Measurements from ENCODE around the gene TNS2.

DNA sequence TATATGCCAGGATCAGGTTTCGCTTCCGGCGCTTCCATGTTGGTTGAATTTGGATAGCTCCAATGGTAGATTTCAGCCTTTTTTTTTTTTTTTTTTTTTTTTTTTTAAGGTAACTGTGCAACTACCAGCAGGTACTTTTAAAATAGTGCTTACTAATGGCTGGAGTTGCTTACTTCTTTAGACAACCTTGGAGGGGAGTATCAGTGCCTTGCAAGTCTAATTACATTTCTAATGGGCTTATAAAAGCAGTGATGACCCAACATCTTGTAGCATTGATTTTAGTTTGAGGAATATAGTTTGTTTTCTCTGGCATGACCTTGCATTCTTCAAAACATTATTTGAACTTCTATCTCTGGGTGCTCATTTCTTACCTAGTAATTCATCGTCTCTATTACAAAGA, 42.5 kb upstream of the TNS2 start:
- TF ChIP-seq, protein P1, sequence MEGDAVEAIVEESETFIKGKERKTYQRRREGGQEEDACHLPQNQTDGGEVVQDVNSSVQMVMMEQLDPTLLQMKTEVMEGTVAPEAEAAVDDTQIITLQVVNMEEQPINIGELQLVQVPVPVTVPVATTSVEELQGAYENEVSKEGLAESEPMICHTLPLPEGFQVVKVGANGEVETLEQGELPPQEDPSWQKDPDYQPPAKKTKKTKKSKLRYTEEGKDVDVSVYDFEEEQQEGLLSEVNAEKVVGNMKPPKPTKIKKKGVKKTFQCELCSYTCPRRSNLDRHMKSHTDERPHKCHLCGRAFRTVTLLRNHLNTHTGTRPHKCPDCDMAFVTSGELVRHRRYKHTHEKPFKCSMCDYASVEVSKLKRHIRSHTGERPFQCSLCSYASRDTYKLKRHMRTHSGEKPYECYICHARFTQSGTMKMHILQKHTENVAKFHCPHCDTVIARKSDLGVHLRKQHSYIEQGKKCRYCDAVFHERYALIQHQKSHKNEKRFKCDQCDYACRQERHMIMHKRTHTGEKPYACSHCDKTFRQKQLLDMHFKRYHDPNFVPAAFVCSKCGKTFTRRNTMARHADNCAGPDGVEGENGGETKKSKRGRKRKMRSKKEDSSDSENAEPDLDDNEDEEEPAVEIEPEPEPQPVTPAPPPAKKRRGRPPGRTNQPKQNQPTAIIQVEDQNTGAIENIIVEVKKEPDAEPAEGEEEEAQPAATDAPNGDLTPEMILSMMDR (tag by site-specific recombination; IDR thresholded peaks at IDR 0.05): no peak
- no peak for TF ChIP-seq ZNF837 (tag by site-specific recombination; IDR thresholded peaks at IDR 0.05)
- TF ChIP-seq, protein P2, sequence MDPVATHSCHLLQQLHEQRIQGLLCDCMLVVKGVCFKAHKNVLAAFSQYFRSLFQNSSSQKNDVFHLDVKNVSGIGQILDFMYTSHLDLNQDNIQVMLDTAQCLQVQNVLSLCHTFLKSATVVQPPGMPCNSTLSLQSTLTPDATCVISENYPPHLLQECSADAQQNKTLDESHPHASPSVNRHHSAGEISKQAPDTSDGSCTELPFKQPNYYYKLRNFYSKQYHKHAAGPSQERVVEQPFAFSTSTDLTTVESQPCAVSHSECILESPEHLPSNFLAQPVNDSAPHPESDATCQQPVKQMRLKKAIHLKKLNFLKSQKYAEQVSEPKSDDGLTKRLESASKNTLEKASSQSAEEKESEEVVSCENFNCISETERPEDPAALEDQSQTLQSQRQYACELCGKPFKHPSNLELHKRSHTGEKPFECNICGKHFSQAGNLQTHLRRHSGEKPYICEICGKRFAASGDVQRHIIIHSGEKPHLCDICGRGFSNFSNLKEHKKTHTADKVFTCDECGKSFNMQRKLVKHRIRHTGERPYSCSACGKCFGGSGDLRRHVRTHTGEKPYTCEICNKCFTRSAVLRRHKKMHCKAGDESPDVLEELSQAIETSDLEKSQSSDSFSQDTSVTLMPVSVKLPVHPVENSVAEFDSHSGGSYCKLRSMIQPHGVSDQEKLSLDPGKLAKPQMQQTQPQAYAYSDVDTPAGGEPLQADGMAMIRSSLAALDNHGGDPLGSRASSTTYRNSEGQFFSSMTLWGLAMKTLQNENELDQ (tag by site-specific recombination; IDR thresholded peaks at IDR 0.05; ENCODE audit: low read depth): no peak
- no peak for TF ChIP-seq ZNF214 (tag by site-specific recombination; IDR thresholded peaks at IDR 0.05; ENCODE audit: borderline replicate concordance)
- no peak for TF ChIP-seq ZBTB7A (tag by site-specific recombination; IDR thresholded peaks at IDR 0.05; ENCODE audit: low read depth)
- TF ChIP-seq YY1 (tag by site-specific recombination; IDR thresholded peaks at IDR 0.05): no peak
- TF ChIP-seq BCL11B (tag by site-specific recombination; IDR thresholded peaks at IDR 0.05; ENCODE audit: low read depth): no peak
- no peak for TF ChIP-seq ZNF175 (tag by site-specific recombination; IDR thresholded peaks at IDR 0.05)
- no peak for TF ChIP-seq ZNF830 (tag by site-specific recombination; IDR thresholded peaks at IDR 0.05; ENCODE audit: low read depth)
- TF ChIP-seq, protein P3, sequence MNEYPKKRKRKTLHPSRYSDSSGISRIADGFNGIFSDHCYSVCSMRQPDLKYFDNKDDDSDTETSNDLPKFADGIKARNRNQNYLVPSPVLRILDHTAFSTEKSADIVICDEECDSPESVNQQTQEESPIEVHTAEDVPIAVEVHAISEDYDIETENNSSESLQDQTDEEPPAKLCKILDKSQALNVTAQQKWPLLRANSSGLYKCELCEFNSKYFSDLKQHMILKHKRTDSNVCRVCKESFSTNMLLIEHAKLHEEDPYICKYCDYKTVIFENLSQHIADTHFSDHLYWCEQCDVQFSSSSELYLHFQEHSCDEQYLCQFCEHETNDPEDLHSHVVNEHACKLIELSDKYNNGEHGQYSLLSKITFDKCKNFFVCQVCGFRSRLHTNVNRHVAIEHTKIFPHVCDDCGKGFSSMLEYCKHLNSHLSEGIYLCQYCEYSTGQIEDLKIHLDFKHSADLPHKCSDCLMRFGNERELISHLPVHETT (tag by site-specific recombination; IDR thresholded peaks at IDR 0.05): no peak
- TF ChIP-seq ZNF571 (tag by site-specific recombination; IDR thresholded peaks at IDR 0.05): no peak
- TF ChIP-seq ZNF121 (tag by site-specific recombination; IDR thresholded peaks at IDR 0.05): no peak
- TF ChIP-seq, protein P4, sequence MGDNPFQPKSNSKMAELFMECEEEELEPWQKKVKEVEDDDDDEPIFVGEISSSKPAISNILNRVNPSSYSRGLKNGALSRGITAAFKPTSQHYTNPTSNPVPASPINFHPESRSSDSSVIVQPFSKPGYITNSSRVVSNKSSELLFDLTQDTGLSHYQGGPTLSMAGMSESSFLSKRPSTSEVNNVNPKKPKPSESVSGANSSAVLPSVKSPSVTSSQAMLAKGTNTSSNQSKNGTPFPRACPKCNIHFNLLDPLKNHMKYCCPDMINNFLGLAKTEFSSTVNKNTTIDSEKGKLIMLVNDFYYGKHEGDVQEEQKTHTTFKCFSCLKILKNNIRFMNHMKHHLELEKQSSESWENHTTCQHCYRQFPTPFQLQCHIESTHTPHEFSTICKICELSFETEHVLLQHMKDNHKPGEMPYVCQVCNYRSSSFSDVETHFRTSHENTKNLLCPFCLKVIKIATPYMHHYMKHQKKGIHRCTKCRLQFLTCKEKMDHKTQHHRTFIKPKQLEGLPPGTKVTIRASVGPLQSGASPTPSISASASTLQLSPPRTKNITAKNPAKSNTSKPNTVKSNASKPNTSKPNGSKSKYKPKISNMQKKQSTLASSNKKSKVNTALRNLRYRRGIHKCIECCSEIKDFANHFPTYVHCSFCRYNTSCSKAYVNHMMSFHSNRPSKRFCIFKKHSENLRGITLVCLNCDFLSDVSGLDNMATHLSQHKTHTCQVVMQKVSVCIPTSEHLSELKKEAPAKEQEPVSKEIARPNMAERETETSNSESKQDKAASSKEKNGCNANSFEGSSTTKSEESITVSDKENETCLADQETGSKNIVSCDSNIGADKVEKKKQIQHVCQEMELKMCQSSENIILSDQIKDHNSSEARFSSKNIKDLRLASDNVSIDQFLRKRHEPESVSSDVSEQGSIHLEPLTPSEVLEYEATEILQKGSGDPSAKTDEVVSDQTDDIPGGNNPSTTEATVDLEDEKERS (tag by site-specific recombination; IDR thresholded peaks at IDR 0.05): no peak
- no peak for TF ChIP-seq ZBTB21 (tag by site-specific recombination; IDR thresholded peaks at IDR 0.05)
